Uterus (tissue), 2 donors: Measurements from ENCODE around the gene PRKAG3.

Experiments
- CTCF ChIP-seq, 4 experiments: fragments of 200-600 bp in 2 of 4; fragments of 450-650 bp in 2 of 4; sonication (generic) in 2 of 4; IDR thresholded peaks; one replicate each; pipeline ENCODE4 v1.5.1; 2016 to 2019; ENCODE audit warnings: antibody characterized with exemption in 4 of 4, mild to moderate bottlenecking in 2 of 4, moderate library complexity in 1 of 4
- POLR2A ChIP-seq, 2 donors: fragments of 450-650 bp; IDR thresholded peaks; one replicate each; pipeline ENCODE4 v1.6.1; 2016; ENCODE audit warnings: antibody characterized with exemption in 2 of 2, mild to moderate bottlenecking in 1 of 2, moderate library complexity in 1 of 2

GRCh38 chr2:218821605-218822211 is 9.9 kb downstream of the PRKAG3 start:
- TF ChIP-seq CTCF (IDR thresholded peaks at IDR 0.05) (no peak), POLR2A (IDR thresholded peaks at IDR 0.05) (no peak)
